K562 (cell line): ENCODE data around the gene AGPAT2. TPM values are rescaled to one million over a fixed set of nuclear protein-coding genes. Genes with fewer than 3 reads are reported as not detected.

Experiments used
- CHCHD3 ChIP-seq: fragments of 250-450 bp; sonication (Bioruptor Pico); IDR thresholded peaks from 2 replicates; pipeline ENCODE4 v2.1.2; 2022; ENCODE audit warnings: mild to moderate bottlenecking
- ESRRB ChIP-seq: fragments of 250-450 bp; sonication (Bioruptor Pico); IDR thresholded peaks from 2 replicates; pipeline ENCODE4 v1.5.0; 2020; ENCODE audit warnings: mild to moderate bottlenecking, moderate library complexity, borderline replicate concordance
- HDAC3 ChIP-seq: fragments of 450-650 bp; IDR thresholded peaks from 2 replicates; pipeline ENCODE4 v1.6.1; 2018; ENCODE audit warnings: borderline replicate concordance, mild to moderate bottlenecking, moderate library complexity; ENCODE audit not compliant: partially characterized antibody
- MBD2 ChIP-seq: sonication (generic); IDR thresholded peaks from 2 replicates; pipeline ENCODE4 v1.6.1; 2016; ENCODE audit warnings: low read depth, borderline replicate concordance
- MEF2A ChIP-seq: IDR thresholded peaks from 2 replicates; pipeline ENCODE4 v1.6.1; 2011; ENCODE audit warnings: low read depth, mild to moderate bottlenecking, low read length, moderate library complexity; ENCODE audit not compliant: control insufficient read depth
- NEUROD1 ChIP-seq: fragments of 150-350 bp; IDR thresholded peaks from 2 replicates; pipeline ENCODE4 v1.6.1; 2014; ENCODE audit warnings: borderline replicate concordance, low read length, low read depth; ENCODE audit not compliant: partially characterized antibody
- NUFIP1 ChIP-seq: fragments of 450-650 bp; IDR thresholded peaks from 2 replicates; pipeline ENCODE4 v1.6.1; 2018; ENCODE audit not compliant: partially characterized antibody
- PCBP1 ChIP-seq: fragments of 200-400 bp; formaldehyde crosslinking; IDR thresholded peaks from 2 replicates; pipeline ENCODE4 v1.6.1; 2018; ENCODE audit warnings: mild to moderate bottlenecking, low read depth, low read length; ENCODE audit not compliant: poor library complexity, severe bottlenecking
- SAFB2 ChIP-seq: fragments of 200-400 bp; formaldehyde crosslinking; IDR thresholded peaks from 2 replicates; pipeline ENCODE4 v1.6.1; 2018; ENCODE audit warnings: borderline replicate concordance, low read length, low read depth, moderate library complexity; ENCODE audit not compliant: severe bottlenecking
- SNAPC5 ChIP-seq: fragments of 250-450 bp; sonication (Bioruptor Pico); IDR thresholded peaks from 2 replicates; pipeline ENCODE4 v1.8.0; 2021; ENCODE audit warnings: moderate library complexity, mild to moderate bottlenecking, inconsistent platforms
- TAF9B ChIP-seq: fragments of 450-650 bp; IDR thresholded peaks from 2 replicates; pipeline ENCODE4 v1.6.1; 2018; ENCODE audit warnings: mild to moderate bottlenecking; ENCODE audit not compliant: partially characterized antibody
- TBP ChIP-seq: optimal IDR thresholded peaks from 2 replicates; pipeline ENCODE3; 2011; ENCODE audit warnings: low read depth, low read length, improper control_type of control experiment
- WHSC1 ChIP-seq: IDR thresholded peaks from one replicate; pipeline ENCODE4 v1.6.1; 2012; ENCODE audit warnings: low read length, control low read depth, inconsistent platforms
- ZNF347 ChIP-seq: fragments of 450-650 bp; formaldehyde crosslinking; IDR thresholded peaks from 2 replicates; pipeline ENCODE4 v1.4.0; 2020; ENCODE audit warnings: low read depth, mild to moderate bottlenecking, moderate library complexity
- ZNF717 ChIP-seq: fragments of 250-450 bp; sonication (Bioruptor Pico); IDR thresholded peaks from 2 replicates; pipeline ENCODE4 v1.5.0; 2021
- polyA plus RNA-seq, 8 experiments: library from polyadenylated mRNA; depleted of rRNA in 4 of 8; stranded (reverse) in 5 of 8; unstranded in 3 of 8; fragments of >200 nt; fragmentation: Nextera tagmentation in 2 of 8; fragmentation: Illumina TruSeq in 1 of 8; extraction: Ambion mirVana in 2 of 8; extraction: Trizol in 1 of 8; gene quantifications; 2 replicates each; pipeline versions ENCODE4 v1.2.1 to v1.2.3, GENCODE V29; 2011 to 2014; ENCODE audit warnings: inconsistent platforms in 1 of 8, missing spikeins in 1 of 8
- total RNA-seq, 7 experiments: library from RNA; depleted of rRNA in 6 of 7; stranded (reverse); fragments of >200 nt in 6 of 7; fragmentation: Illumina TruSeq in 2 of 7; extraction: Trizol in 2 of 7; gene quantifications; 2 replicates each; pipeline versions ENCODE4 v1.2.1 to v1.2.3, GENCODE V29; 2011 to 2021; ENCODE audit warnings: low replicate concordance in 1 of 7
- TF ChIP-seq, protein P1 (sequence below): fragments of 250-450 bp; sonication (Bioruptor Pico); IDR thresholded peaks from 2 replicates; pipeline ENCODE4 v1.8.0; 2022; ENCODE audit warnings: inconsistent platforms
- TF ChIP-seq, protein P2 (sequence below): fragments of 250-450 bp; sonication (Bioruptor Pico); IDR thresholded peaks from 2 replicates; pipeline ENCODE4 v1.4.0; 2020; ENCODE audit warnings: mild to moderate bottlenecking
- TF ChIP-seq, protein P3 (sequence below): fragments of 450-650 bp; IDR thresholded peaks from 2 replicates; pipeline ENCODE4 v1.6.1; 2016; ENCODE audit warnings: borderline replicate concordance
- TF ChIP-seq, protein P4 (sequence below): fragments of 250-450 bp; sonication (Bioruptor Pico); IDR thresholded peaks from 2 replicates; pipeline ENCODE4 v1.5.0; 2021; ENCODE audit warnings: mild to moderate bottlenecking, borderline replicate concordance

AGPAT2 gene
- total and polyA plus RNA-seq, 9 of the 15 experiments (the other 6 are each of a cell fraction or from before 2014, with no cell fraction given): 0.13 to 54.5 (median 23.9) TPM

GRCh38 chr9:136664000-136664915 lies 23.0 kb downstream of the AGPAT2 start (continued):
- TF ChIP-seq, protein P1, sequence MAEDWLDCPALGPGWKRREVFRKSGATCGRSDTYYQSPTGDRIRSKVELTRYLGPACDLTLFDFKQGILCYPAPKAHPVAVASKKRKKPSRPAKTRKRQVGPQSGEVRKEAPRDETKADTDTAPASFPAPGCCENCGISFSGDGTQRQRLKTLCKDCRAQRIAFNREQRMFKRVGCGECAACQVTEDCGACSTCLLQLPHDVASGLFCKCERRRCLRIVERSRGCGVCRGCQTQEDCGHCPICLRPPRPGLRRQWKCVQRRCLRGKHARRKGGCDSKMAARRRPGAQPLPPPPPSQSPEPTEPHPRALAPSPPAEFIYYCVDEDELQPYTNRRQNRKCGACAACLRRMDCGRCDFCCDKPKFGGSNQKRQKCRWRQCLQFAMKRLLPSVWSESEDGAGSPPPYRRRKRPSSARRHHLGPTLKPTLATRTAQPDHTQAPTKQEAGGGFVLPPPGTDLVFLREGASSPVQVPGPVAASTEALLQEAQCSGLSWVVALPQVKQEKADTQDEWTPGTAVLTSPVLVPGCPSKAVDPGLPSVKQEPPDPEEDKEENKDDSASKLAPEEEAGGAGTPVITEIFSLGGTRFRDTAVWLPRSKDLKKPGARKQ (CRISPR knock-in tag): no peak
- TF ChIP-seq NEUROD1: no peak
- no peak for TF ChIP-seq NUFIP1
- no peak for TF ChIP-seq MEF2A
- TF ChIP-seq, protein P2, sequence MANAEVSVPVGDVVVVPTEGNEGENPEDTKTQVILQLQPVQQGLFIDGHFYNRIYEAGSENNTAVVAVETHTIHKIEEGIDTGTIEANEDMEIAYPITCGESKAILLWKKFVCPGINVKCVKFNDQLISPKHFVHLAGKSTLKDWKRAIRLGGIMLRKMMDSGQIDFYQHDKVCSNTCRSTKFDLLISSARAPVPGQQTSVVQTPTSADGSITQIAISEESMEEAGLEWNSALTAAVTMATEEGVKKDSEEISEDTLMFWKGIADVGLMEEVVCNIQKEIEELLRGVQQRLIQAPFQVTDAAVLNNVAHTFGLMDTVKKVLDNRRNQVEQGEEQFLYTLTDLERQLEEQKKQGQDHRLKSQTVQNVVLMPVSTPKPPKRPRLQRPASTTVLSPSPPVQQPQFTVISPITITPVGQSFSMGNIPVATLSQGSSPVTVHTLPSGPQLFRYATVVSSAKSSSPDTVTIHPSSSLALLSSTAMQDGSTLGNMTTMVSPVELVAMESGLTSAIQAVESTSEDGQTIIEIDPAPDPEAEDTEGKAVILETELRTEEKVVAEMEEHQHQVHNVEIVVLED (CRISPR knock-in tag): no peak
- TF ChIP-seq, protein P3, sequence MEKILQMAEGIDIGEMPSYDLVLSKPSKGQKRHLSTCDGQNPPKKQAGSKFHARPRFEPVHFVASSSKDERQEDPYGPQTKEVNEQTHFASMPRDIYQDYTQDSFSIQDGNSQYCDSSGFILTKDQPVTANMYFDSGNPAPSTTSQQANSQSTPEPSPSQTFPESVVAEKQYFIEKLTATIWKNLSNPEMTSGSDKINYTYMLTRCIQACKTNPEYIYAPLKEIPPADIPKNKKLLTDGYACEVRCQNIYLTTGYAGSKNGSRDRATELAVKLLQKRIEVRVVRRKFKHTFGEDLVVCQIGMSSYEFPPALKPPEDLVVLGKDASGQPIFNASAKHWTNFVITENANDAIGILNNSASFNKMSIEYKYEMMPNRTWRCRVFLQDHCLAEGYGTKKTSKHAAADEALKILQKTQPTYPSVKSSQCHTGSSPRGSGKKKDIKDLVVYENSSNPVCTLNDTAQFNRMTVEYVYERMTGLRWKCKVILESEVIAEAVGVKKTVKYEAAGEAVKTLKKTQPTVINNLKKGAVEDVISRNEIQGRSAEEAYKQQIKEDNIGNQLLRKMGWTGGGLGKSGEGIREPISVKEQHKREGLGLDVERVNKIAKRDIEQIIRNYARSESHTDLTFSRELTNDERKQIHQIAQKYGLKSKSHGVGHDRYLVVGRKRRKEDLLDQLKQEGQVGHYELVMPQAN: peak; percentile 73
- TF ChIP-seq, protein P4, sequence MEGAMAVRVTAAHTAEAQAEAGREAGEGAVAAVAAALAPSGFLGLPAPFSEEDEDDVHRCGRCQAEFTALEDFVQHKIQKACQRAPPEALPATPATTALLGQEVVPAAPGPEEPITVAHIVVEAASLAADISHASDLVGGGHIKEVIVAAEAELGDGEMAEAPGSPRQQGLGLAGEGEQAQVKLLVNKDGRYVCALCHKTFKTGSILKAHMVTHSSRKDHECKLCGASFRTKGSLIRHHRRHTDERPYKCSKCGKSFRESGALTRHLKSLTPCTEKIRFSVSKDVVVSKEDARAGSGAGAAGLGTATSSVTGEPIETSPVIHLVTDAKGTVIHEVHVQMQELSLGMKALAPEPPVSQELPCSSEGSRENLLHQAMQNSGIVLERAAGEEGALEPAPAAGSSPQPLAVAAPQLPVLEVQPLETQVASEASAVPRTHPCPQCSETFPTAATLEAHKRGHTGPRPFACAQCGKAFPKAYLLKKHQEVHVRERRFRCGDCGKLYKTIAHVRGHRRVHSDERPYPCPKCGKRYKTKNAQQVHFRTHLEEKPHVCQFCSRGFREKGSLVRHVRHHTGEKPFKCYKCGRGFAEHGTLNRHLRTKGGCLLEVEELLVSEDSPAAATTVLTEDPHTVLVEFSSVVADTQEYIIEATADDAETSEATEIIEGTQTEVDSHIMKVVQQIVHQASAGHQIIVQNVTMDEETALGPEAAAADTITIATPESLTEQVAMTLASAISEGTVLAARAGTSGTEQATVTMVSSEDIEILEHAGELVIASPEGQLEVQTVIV (CRISPR knock-in tag): no peak
- TF ChIP-seq MBD2: no peak
- TF ChIP-seq PCBP1: no peak
- no peak for TF ChIP-seq TBP
- TF ChIP-seq ZNF717 (CRISPR knock-in tag): peak; percentile 66; the same call in 1 of the 2 replicates
- no peak for TF ChIP-seq HDAC3
- TF ChIP-seq SNAPC5 (CRISPR knock-in tag): no peak
- no peak for TF ChIP-seq ZNF347
- TF ChIP-seq TAF9B: no peak
- no peak for TF ChIP-seq ESRRB (CRISPR knock-in tag)
- no peak for TF ChIP-seq SAFB2
- no peak for TF ChIP-seq CHCHD3 (CRISPR knock-in tag)
- no peak for TF ChIP-seq WHSC1
